ENCODE data around the gene ANKRD45. TPM values are rescaled to one million over a fixed set of nuclear protein-coding genes. Genes with fewer than 3 reads are reported as not detected.
"Not testable (repeated sequence)": the region's sequence is repeated elsewhere in the genome, so short reads cannot be mapped to it uniquely, and the experiment has no call there.

ANKRD45 gene
- total RNA-seq, 2 donors from 2014 or later = not detected

DNA sequence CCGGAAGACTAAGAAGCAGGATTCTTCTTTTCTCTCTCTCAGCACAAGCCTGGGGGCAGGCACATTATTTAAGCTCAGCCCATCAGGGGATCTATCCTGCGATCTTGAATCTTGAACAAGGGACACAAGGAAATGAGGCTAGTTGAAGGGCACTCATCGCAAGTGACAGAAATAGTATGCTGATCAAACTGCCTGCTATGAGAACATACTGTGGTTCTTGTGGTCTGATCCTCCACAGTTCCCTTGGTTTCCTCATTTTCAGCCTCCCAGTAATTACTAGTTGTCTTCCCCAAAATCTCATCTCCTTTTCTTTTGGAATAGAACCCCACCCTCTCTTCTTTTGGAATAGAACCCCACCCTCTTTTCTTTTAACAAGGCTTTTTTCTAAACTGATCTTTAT, 6.5 kb downstream of the ANKRD45 start:
- Mint-ChIP-seq H3K36me3 (no peaks in the 10 kb centered on the region), H3K27ac (no peak overlapping the region), H3K9me3 (no peaks in the 10 kb centered on the region)
- DNase-seq (ENCODE audit: low spot score in 2 of 2) (no peak), ATAC-seq (no peak)

DNA sequence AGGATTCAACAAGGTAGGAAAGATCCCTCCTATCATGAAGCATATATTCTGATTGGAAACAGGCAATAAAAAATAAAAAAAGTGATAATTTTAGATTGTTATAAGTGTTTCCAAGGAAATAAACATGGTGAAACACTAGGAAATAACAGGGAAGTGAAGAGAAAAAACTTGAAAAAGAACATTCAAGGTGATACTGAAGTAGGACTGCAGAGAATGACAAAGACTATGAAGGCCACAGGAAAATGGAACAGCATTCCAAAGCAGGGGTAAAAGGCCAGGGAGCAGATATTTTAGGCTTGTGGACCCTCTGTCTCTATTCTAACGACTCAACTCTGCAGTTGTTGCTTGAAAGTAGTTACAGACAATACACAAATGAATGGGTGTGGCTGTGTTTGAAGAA, 7.9 kb downstream of the ANKRD45 start:
- Mint-ChIP-seq H3K27ac (no peak overlapping the region), H3K36me3 (no peaks in the 10 kb centered on the region), H3K9me3 (no peaks in the 10 kb centered on the region)
- ATAC-seq = no peak
- DNase-seq (ENCODE audit: low spot score in 2 of 2) = no peak

DNA sequence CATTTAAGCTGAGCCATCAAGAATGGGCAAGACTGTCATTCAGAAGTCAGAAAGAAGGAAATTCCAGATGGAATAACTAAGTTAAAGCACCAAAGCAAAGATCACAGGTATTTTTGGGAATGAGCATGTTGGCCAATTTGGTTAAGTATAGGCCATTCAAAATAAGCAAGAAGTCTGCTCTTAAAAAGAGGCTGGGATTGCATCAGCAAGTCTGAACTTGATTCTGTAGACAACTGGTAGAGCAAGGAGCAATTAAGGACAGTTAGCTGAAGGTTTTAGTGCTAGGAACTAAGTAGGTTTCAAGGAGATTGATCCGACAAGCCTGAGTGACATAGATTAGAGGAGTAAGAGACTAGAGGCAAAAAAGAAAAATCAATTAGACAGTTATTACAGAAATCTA, 8.4 kb downstream of the ANKRD45 start:
- ATAC-seq (no peak), DNase-seq (ENCODE audit: low spot score in 2 of 2) (no peak)
- Mint-ChIP-seq H3K9me3 (peaks cover 2% of the 10 kb centered on the region in 2 donors), H3K36me3 (peaks cover 0 to 3% of the 10 kb centered on the region in 2 donors), H3K27ac (no peak overlapping the region)

DNA sequence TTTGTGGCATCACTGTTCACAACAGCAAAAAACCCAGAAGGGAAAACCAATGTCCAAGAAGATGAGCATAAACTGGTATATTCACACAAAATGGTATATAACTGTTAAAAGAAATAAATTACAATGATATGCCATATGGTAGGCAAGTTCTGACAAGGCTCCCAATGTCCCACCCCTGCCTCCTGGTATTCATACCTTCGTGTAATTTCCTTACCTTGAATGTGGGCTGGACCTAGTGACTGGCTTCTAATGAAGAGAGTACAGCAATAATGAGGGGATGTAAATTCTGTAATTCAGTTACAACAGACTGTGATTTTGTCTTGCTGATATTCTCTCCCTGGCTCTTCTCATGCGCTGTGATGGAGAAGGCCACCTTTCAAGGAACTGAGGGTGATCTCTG, 9.3 kb downstream of the ANKRD45 start:
- DNase-seq (ENCODE audit: low spot score in 2 of 2) (no peak), ATAC-seq (no peak)
- Mint-ChIP-seq H3K27ac (no peak overlapping the region), H3K36me3 (peaks cover 0 to 9% of the 10 kb centered on the region in 2 donors), H3K9me3 (peaks cover 5 to 6% of the 10 kb centered on the region in 2 donors)

DNA sequence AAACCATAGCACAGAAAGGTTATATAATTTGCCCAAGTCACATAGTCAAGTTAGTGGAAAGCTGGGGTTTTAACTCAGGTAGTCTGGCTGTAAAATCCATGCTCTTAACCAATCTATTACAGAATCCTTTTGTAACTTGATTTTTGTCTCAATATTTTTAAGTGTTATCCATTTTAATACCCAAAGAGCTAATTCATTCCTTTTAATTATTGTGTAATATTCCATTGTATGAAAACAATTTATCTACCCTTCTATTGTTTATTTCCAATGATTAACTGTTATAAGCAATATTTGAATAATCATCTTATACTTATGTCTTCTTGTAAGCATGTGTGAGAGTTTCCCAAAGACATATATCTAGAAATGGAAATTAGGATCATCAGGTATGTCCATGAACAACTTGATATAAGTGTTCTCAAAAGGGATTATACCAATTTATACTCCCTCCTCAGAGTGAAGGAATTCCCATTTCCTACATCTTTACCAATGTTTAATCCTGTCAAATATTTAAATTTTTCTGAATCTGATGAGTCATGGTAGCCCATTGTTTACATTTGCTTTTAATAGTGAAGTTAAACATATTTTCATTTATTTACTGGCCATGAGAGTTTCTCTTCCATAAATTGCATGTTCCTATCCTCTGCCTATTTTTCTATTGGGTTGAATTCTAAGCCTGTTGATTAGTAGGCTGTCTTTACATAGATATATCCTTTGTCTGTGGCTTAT, 20.6 kb downstream of the ANKRD45 start:
- Mint-ChIP-seq H3K27ac (no peak overlapping the region), H3K36me3 (peaks cover 0 to 5% of the 10 kb centered on the region in 2 donors), H3K9me3 (peaks cover 0 to 4% of the 10 kb centered on the region in 2 donors)
- DNase-seq (ENCODE audit: low spot score in 2 of 2) (no peak), ATAC-seq (no peak)

DNA sequence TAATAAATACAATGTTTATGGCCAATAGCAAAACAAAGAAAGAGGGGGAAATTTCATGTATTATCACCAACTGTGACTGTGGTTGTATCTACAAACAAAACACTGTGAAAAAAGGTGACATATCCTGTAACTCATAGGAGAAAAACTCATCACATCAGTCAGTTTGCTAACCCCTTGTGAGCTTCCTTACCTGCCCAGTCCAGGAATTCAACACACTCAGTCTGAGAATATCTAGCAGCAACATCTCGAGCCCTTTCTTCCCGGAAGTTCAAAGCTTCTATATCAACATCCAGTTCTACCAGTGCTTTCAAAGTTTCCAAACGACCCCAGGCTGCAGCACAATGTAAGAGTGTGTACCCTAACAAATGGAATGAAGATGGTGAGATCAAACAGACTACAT, 23.0 kb downstream of the ANKRD45 start:
- ATAC-seq (no peak), DNase-seq (ENCODE audit: low spot score in 2 of 2) (no peak)
- Mint-ChIP-seq H3K27ac (no peak overlapping the region), H3K36me3 (peaks cover 0 to 5% of the 10 kb centered on the region in 2 donors), H3K9me3 (peaks cover 0 to 3% of the 10 kb centered on the region in 2 donors)

DNA sequence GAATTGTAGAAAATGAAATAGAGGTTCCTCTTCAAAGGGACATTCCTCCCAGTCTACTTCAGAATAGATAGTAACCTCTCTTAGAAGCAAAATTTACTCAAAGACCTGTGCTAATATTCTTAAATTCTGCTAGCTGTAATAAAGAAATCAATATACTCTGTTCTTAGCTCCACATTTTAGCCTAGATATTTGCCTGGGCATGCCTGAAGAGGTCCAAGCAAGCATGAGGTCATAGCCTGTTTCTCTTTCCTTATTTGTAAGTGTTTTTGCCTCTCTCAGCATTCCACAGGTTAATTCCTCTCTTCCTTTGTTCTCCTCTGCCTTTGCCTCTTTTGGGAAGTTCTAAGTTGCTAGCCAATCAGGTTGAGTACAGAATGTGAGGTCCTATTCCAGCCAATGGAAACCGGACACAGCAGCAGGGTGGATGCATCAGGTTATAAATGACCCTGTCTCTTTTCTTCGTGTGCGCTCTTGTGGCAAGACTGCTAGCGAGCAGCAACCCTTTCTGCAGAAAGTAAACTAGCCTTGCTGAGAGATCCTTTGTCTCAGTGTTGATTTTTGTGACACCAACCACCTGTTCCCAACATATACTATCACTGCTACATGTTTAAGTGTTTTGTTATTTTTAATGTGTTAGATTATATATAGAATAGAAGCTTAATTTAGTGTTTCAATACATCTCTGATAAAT, 27.1 kb downstream of the ANKRD45 start:
- not testable (repeated sequence) for DNase-seq (ENCODE audit: low spot score in 2 of 2); H3K9me3 Mint-ChIP-seq; H3K36me3 Mint-ChIP-seq; ATAC-seq
- H3K27ac Mint-ChIP-seq = peak overlapping the region in 1 of 2 donors; percentile 85

DNA sequence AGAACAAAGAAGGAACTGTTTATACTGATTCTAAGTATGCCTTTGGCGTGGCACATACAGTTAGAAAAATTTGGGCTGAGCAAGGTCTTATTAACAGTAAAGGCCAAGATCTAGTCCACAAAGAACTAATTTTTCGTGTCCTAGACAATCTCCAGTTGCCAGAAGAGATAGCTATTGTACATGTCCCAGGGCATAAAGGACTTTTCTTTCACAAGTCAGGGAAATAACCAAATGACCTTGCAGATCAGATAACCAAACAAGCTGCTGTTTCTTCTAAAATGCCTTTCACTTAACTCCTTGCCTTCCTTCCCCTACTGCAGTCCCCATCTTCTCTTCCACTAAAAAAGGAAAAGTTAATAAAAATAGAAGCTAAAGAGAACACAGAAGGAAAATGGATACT, 30.5 kb downstream of the ANKRD45 start:
- DNase-seq (ENCODE audit: low spot score in 2 of 2) (no peak), ATAC-seq (no peak)
- H3K36me3 Mint-ChIP-seq = peaks cover 8 to 12% of the 10 kb centered on the region in 2 donors
- peak overlapping the region in 1 of 2 donors; percentile 12 for H3K27ac Mint-ChIP-seq
- H3K9me3 Mint-ChIP-seq = peaks cover 11 to 12% of the 10 kb centered on the region in 2 donors

DNA sequence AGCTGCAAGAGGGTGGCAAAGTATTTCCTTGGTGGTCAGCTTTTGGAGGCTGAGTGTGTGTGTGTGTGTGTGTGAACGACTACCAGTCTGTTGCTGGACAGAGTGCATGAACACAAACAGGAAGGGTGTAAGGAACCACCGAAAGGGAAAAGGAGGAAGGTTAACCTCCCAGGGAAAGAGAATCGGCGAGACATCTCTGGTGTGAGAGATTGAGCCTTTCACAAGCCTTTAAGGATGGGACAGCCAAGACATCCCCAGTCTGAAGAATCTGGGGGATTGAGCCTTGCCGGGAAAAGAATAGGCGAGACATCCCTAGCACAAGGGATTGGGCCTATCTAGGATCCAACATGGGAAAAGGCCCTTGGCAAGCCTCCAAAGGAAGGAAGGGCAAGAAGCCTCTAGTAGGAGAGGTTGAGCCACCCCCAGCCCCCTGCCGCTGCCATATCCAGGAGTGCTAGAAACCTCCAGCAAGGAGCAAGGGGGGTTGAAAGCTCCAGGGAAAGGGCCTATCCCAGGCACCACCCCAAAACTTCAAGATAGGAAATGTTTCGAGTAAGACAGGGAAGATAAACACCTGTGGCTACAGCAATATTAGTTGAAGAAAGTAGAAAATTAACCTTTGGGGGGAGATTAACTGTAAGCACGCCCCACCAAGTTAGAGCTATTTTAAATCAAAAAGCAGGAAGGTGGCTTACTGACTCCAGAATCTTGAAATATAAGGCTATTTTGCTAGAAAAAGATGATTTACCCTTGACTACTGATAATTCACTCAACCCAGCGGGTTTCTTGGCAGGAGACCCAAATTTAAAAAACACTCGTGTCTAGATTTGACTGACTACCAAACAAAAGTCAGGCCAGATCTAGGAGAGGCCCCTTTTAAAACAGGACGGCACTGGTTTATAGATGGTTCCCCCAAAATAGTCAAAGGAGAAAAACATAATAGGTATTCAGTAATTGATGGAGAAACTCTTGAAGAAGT, 31.3 kb downstream of the ANKRD45 start:
- DNase-seq (ENCODE audit: low spot score in 2 of 2) = no peak
- Mint-ChIP-seq H3K27ac (peak overlapping the region in 1 of 2 donors; percentile 70), H3K9me3 (peaks cover 11 to 12% of the 10 kb centered on the region in 2 donors), H3K36me3 (peaks cover 8 to 12% of the 10 kb centered on the region in 2 donors)
- ATAC-seq = no peak

DNA sequence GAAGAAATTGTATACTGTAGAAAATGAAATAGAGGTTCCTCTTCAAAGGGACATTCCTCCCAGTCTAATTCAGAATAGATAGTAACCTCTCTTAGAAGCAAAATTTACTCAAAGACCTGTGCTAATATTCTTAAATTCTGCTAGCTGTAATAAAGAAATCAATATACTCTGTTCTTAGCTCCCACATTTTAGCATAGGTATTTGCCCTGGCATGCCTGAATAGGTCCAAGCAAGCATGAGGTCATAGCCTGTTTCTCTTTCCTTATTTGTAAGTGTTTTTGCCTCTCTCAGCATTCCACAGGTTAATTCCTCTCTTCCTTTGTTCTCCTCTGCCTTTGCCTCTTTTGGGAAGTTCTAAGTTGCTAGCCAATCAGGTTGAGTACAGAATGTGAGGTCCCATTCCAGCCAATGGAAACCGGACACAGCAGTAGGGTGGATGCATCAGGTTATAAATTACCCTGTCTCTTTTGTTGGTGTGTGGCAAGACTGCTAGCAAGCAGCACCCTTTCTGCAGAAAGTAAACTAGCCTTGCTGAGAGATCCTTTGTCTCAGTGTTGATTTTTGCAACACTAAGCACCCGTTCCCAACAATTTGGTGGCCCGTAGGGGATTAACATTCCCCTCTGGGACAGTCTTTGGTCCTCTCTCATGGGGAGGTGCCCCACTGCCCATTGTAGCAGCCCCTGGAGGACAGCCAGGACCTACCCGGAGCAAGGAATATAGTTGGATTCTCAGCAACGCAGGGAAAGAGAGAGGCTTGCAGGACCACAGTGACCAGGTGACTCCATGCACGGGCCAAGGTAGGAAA, 32.2 kb downstream of the ANKRD45 start:
- not testable (repeated sequence) for H3K36me3 Mint-ChIP-seq; ATAC-seq; DNase-seq (ENCODE audit: low spot score in 2 of 2)
- Mint-ChIP-seq H3K27ac (peak overlapping the region in 1 of 2 donors; percentile 70), H3K9me3 (peaks cover 8 to 12% of the 10 kb centered on the region in 2 donors)

DNA sequence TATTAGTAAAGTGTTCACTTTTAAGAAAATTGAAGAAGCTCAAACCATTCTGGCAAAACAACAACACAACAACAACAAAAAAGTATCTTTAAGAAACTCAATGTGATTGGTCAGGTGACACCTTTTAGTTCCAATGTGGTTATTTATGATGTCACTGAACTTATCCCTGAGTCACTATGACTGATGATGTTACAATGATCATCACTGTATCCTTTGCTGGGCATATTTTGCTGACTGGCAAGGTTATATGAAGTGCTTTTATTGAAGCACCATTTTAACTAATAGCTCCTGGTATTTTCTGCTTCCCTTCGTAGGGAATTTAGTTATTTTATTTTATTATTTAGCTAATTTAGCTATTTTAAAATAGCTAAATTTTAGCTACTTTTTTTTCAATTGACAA, 34.5 kb downstream of the ANKRD45 start, which contains the start of gene TEX50:
TSS of gene TEX50 (plus strand) at position 223 of the 400 bp plus-strand sequence. CDS start 184 bp downstream, outside the sequence.
- no peak within 1 kb of the TSS for H3K27ac Mint-ChIP-seq
- H3K36me3 Mint-ChIP-seq = peaks cover 7 to 8% of the 10 kb centered on the region in 2 donors
- ATAC-seq (no peak), DNase-seq (ENCODE audit: low spot score in 2 of 2) (no peak)
- peaks cover 8 to 12% of the 10 kb centered on the region in 2 donors for H3K9me3 Mint-ChIP-seq

DNA sequence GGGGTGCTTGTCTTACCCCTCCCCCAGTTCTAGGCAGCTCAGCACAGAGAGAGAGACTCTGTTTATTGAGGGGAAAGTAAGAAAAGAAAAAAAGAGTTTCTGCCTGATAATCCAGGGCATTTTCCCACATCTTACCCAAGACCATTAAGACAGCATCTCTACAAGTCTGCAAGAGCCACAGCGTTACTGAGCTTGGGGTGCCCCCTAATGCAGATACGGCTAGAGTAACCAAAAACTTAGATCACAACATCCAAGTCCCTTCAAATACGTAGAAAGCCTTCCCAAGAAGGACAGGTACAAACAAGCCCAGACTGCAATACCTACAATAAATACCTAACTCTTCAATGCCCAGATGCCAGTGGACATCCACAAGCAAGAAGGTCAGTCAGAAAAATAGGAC, 40.8 kb downstream of the ANKRD45 start:
- no peaks in the 10 kb centered on the region for H3K36me3 Mint-ChIP-seq
- DNase-seq (ENCODE audit: low spot score in 2 of 2) (no peak), ATAC-seq (no peak)
- H3K27ac Mint-ChIP-seq = no peak overlapping the region
- H3K9me3 Mint-ChIP-seq = no peaks in the 10 kb centered on the region

DNA sequence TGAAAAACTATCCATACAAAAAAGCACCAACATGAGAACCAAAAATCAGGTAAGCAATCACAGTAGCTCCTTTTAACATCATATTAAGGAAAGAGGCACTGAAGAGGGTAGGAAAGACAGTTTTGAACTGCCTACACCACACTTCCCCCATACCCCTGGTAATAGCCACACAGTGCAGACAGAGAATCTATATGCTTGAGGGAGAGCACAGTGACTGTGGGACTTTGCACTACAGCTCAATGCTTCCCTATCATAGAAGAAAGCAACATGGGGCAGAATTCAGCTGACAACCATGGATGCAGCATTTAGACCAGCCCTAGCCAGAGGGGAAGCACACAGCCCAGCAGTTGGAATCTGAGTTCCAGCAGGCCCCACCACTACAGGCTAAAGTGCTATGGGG, 42.4 kb downstream of the ANKRD45 start:
- Mint-ChIP-seq H3K9me3 (peaks cover 5 to 6% of the 10 kb centered on the region in 2 donors), H3K27ac (no peak overlapping the region), H3K36me3 (peaks cover 0 to 6% of the 10 kb centered on the region in 2 donors)
- DNase-seq (ENCODE audit: low spot score in 2 of 2) (no peak), ATAC-seq (no peak)

DNA sequence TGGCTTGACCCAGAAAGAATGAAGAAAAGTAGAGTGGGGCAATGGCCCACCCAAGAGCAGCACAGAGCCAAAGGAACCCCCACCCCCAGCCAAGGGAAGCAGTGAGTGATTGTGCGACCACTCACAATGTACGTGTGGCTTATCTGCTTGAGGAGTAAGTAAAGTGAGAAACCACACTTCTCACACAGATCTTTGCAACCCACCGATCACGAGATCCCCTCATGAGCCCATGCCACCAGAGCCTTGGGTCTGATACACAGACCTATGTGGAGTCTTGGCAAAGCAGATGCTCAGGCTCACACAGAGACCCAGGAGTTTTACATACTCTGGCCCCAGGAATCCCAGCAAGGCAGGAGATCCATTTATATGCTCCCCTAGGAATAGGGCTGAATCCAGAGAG, 52.8 kb downstream of the ANKRD45 start:
- ATAC-seq (no peak), DNase-seq (ENCODE audit: low spot score in 2 of 2) (no peak)
- no peak overlapping the region for H3K27ac Mint-ChIP-seq
- H3K36me3 Mint-ChIP-seq = peaks cover 37 to 41% of the 10 kb centered on the region in 2 donors
- peaks cover 28 to 30% of the 10 kb centered on the region in 2 donors for H3K9me3 Mint-ChIP-seq

DNA sequence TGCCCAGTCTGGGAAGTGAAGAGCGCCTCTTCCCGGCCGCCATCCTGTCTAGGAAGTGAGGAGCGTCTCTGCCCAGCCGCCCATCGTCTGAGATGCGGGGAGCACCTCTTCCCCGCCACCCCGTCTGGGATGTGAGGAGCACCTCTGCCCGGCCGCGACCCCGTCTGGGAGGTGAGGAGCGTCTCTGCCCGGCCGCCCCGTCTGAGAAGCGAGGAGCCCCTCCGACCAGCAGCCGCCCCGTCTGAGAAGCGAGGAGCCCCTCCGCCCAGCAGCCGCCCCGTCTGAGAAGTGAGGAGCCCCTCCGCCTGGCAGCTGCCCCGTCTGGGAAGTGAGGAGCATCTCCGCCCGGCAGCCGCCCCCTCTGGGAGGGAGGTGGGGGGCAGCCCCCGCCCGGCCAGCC, 56.6 kb downstream of the ANKRD45 start:
- DNase-seq (ENCODE audit: low spot score in 2 of 2); H3K9me3 Mint-ChIP-seq; ATAC-seq; H3K27ac Mint-ChIP-seq: not testable (repeated sequence)
- H3K36me3 Mint-ChIP-seq = peaks cover 12 to 18% of the 10 kb centered on the region in 2 donors
